ENCODE data around the gene CYBC1. TPM values are rescaled to one million over a fixed set of nuclear protein-coding genes. Genes with fewer than 3 reads are reported as not detected.

The CYBC1 gene
- total RNA-seq, 1 experiment from 2014 or later = 99.9 TPM

DNA sequence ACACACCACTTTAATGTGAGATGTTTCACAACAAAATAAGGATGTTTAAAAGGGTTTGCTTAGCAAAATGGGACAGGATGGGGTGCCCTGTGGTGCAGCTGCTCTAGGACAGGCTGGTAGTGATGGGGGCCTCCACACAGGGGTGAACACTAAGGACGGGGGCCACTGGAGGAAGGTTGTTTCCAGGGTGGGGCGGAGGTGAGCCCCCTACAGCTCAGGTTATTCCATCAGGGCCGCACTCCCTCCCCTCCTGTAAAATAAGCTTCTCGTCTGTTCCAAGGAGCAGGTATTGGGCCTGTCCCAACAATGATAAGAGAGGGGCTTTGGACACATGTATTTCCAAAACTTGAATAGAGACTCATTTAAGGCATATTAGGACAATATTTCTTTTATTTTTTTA, 34.3 kb downstream of the CYBC1 start:
- POLR2A ChIA-PET = no interaction called here
- Histone ChIP-seq H3K4me1 (0 out of 2 replicates have a peak, but pooled peaks cover 3% of the 10 kb centered on the region), H3K27me3 (replicated peaks; ENCODE audit: control insufficient read depth, insufficient read depth, low read length) (no peaks in the 10 kb centered on the region), H3K9me3 (no peaks in the 10 kb centered on the region), H3K36me3 (ENCODE audit: control insufficient read depth, insufficient read depth, low read length) (peaks cover 4% of the 10 kb centered on the region; the same call in 1 of the 2 replicates), H3K4me3 (ENCODE audit: low read depth, low read length) (no peak overlapping the region)
- intact Hi-C loops (cut with micrococcal nuclease; ENCODE audit: unreplicated experiment) = no loop called here
- H3K4me1 Mint-ChIP-seq (ENCODE audit: low read depth, unreplicated experiment) = no peaks in the 10 kb centered on the region
- CTCF ChIA-PET = no interaction called here
- H3K27ac Mint-ChIP-seq (ENCODE audit: unreplicated experiment) = no peak overlapping the region
- H3K4me3 Mint-ChIP-seq (ENCODE audit: unreplicated experiment) = no peak overlapping the region
- DNase-seq = no peak
- H3K9me3 Mint-ChIP-seq (ENCODE audit: unreplicated experiment) = no peaks in the 10 kb centered on the region
- H3K27me3 Mint-ChIP-seq (ENCODE audit: insufficient read depth, unreplicated experiment) = no peaks in the 10 kb centered on the region
- BruUV-seq (replicated peaks) = no TSS peak
- TF ChIP-seq, protein P1, sequence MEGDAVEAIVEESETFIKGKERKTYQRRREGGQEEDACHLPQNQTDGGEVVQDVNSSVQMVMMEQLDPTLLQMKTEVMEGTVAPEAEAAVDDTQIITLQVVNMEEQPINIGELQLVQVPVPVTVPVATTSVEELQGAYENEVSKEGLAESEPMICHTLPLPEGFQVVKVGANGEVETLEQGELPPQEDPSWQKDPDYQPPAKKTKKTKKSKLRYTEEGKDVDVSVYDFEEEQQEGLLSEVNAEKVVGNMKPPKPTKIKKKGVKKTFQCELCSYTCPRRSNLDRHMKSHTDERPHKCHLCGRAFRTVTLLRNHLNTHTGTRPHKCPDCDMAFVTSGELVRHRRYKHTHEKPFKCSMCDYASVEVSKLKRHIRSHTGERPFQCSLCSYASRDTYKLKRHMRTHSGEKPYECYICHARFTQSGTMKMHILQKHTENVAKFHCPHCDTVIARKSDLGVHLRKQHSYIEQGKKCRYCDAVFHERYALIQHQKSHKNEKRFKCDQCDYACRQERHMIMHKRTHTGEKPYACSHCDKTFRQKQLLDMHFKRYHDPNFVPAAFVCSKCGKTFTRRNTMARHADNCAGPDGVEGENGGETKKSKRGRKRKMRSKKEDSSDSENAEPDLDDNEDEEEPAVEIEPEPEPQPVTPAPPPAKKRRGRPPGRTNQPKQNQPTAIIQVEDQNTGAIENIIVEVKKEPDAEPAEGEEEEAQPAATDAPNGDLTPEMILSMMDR (IDR thresholded peaks at IDR 0.05; ENCODE audit: insufficient read depth in 1 of 2, low read depth in 1 of 2, low read length in 1 of 2, severe bottlenecking in 1 of 2, unreplicated experiment in 1 of 2) = no peak
- peaks cover 14% of the 10 kb centered on the region for H3K36me3 Mint-ChIP-seq (ENCODE audit: insufficient read depth, unreplicated experiment)

DNA sequence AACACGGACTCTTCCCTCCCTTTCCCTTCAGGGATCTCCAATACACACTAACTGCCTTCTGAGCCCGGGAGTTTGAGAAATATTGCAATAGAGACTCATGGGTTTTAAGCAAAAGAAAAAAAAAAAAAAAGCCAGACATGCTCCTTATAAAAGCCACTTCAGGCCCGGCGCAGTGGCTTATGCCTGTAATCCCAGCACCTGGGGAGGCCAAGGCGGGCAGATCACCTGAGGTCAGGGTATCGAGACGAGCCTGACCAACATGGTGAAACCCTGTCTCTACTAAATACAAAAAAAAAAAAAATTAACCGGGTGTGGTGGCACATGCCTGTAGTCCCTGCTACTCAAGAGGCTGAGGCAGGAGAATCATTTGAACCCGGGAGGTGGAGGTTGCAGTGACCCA, 34.8 kb downstream of the CYBC1 start:
- POLR2A ChIA-PET = no interaction called here
- no peak overlapping the region for H3K4me3 Mint-ChIP-seq (ENCODE audit: unreplicated experiment)

DNA sequence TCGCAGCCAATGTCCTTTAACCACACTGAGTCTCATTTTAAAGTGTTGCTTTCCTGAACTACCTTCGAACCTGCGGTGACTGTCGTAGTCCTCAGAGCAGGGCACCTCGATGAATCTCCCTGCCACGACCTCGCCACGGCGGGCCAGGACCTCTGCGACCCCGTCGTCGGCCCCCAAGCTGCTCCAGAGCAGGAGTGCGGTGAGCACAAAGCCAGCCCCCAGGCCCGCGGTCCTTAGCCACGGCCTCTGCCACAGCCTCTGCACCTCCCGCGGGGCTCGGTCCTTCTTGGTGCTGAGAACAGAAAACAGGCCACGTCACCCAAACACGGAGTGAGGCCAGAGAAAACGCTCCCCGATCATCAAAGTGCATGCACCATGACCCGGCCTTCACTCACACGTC, 35.2 kb downstream of the CYBC1 start:
- no peaks in the 10 kb centered on the region for H3K4me1 Mint-ChIP-seq (ENCODE audit: low read depth, unreplicated experiment)
- BruUV-seq (replicated peaks) = no TSS peak
- H3K4me1 ChIP-seq = 0 out of 2 replicates have a peak, but pooled peaks cover 3% of the 10 kb centered on the region
- no peak for DNase-seq
- H3K9me3 Mint-ChIP-seq (ENCODE audit: unreplicated experiment) = no peaks in the 10 kb centered on the region
- TF ChIP-seq, protein P1 (IDR thresholded peaks at IDR 0.05; ENCODE audit: insufficient read depth in 1 of 2, low read depth in 1 of 2, low read length in 1 of 2, severe bottlenecking in 1 of 2, unreplicated experiment in 1 of 2) = no peak
- ChIA-PET POLR2A (no interaction called here), CTCF (no interaction called here)
- no peak overlapping the region for H3K4me3 ChIP-seq (ENCODE audit: low read depth, low read length)
- no peaks in the 10 kb centered on the region for H3K27me3 ChIP-seq (replicated peaks; ENCODE audit: control insufficient read depth, insufficient read depth, low read length)
- no peaks in the 10 kb centered on the region for H3K9me3 ChIP-seq
- H3K36me3 Mint-ChIP-seq (ENCODE audit: insufficient read depth, unreplicated experiment) = peaks cover 5% of the 10 kb centered on the region
- intact Hi-C loops (cut with micrococcal nuclease; ENCODE audit: unreplicated experiment) = no loop called here
- no peak overlapping the region for H3K4me3 Mint-ChIP-seq (ENCODE audit: unreplicated experiment)
- H3K27me3 Mint-ChIP-seq (ENCODE audit: insufficient read depth, unreplicated experiment) = no peaks in the 10 kb centered on the region
- H3K27ac Mint-ChIP-seq (ENCODE audit: unreplicated experiment) = no peak overlapping the region
- 0 out of 2 replicates have a peak, but pooled peaks cover 2% of the 10 kb centered on the region for H3K36me3 ChIP-seq (ENCODE audit: control insufficient read depth, insufficient read depth, low read length)

More for the DNA sequence above, 34.8 kb downstream of the CYBC1 start:
- no peak overlapping the region for H3K4me3 ChIP-seq (ENCODE audit: low read depth, low read length)
- H3K9me3 Mint-ChIP-seq (ENCODE audit: unreplicated experiment) = no peaks in the 10 kb centered on the region
- CTCF ChIA-PET = no interaction called here
- no peaks in the 10 kb centered on the region for H3K4me1 Mint-ChIP-seq (ENCODE audit: low read depth, unreplicated experiment)
- no peaks in the 10 kb centered on the region for H3K9me3 ChIP-seq
- H3K27ac Mint-ChIP-seq (ENCODE audit: unreplicated experiment) = no peak overlapping the region
- TF ChIP-seq, protein P1 (IDR thresholded peaks at IDR 0.05; ENCODE audit: insufficient read depth in 1 of 2, low read depth in 1 of 2, low read length in 1 of 2, severe bottlenecking in 1 of 2, unreplicated experiment in 1 of 2) = no peak
- BruUV-seq (replicated peaks) = no TSS peak
- intact Hi-C loops (cut with micrococcal nuclease; ENCODE audit: unreplicated experiment) = no loop called here
- no peak for DNase-seq
- no peaks in the 10 kb centered on the region for H3K27me3 Mint-ChIP-seq (ENCODE audit: insufficient read depth, unreplicated experiment)
- 0 out of 2 replicates have a peak, but pooled peaks cover 3% of the 10 kb centered on the region for H3K4me1 ChIP-seq
- H3K36me3 Mint-ChIP-seq (ENCODE audit: insufficient read depth, unreplicated experiment) = peaks cover 9% of the 10 kb centered on the region
- 0 out of 2 replicates have a peak, but pooled peaks cover 2% of the 10 kb centered on the region for H3K36me3 ChIP-seq (ENCODE audit: control insufficient read depth, insufficient read depth, low read length)
- no peaks in the 10 kb centered on the region for H3K27me3 ChIP-seq (replicated peaks; ENCODE audit: control insufficient read depth, insufficient read depth, low read length)

Measured in Caco-2 (cell line).